ENCODE measurements around the gene ABCB8. TPM values are rescaled to one million over a fixed set of nuclear protein-coding genes. Genes with fewer than 3 reads are reported as not detected.

Gene ABCB8
- total RNA-seq, 1 donor, result 27.5 TPM

GRCh38 chr7:151095828-151096475 is 67.7 kb downstream of the ABCB8 start:
- DNase-seq (ENCODE audit: low read depth in 2 of 3, low spot score in 2 of 3), result no peak

Other genes with a start within 250 kb of the ABCB8 start
- 5.4 TPM for gene TMEM176B, start 228.1 kb upstream of the ABCB8 start, total RNA-seq
- 2.4 TPM for gene TMEM176A, start 227.7 kb upstream of the ABCB8 start, total RNA-seq
- 1.1 TPM for gene AOC1, start 175.9 kb upstream of the ABCB8 start, total RNA-seq
- gene KCNH2, start 50.1 kb upstream of the ABCB8 start, total RNA-seq, result 53.9 TPM
- 0.27 TPM for gene NOS3, start 37.4 kb upstream of the ABCB8 start, total RNA-seq
- 2.7 TPM for gene ATG9B, start 4.0 kb upstream of the ABCB8 start, total RNA-seq
- 0.54 TPM for gene ASIC3, start 20.1 kb downstream of the ABCB8 start, total RNA-seq
- 17.5 TPM for gene CDK5, start 29.4 kb downstream of the ABCB8 start, total RNA-seq
- 41.5 TPM for gene SLC4A2, start 31.1 kb downstream of the ABCB8 start, total RNA-seq
- gene FASTK, start 52.4 kb downstream of the ABCB8 start, total RNA-seq, result 64.4 TPM
- gene TMUB1, start 55.0 kb downstream of the ABCB8 start, total RNA-seq, result 25.6 TPM
- gene AGAP3, start 58.0 kb downstream of the ABCB8 start, total RNA-seq, result 95.9 TPM
- not detected for gene GBX1, start 139.2 kb downstream of the ABCB8 start, total RNA-seq
- gene ASB10, start 158.8 kb downstream of the ABCB8 start, total RNA-seq, result not detected
- not detected for gene H2BK1, start 182.0 kb downstream of the ABCB8 start, total RNA-seq
- 32.3 TPM for gene ABCF2, start 198.8 kb downstream of the ABCB8 start, total RNA-seq
- 95.3 TPM for gene CHPF2, start 204.0 kb downstream of the ABCB8 start, total RNA-seq
- gene SMARCD3, start 220.2 kb downstream of the ABCB8 start, total RNA-seq, result 8.3 TPM